Measurements from ENCODE around the gene KMT2C. TPM values are rescaled to one million over a fixed set of nuclear protein-coding genes. Genes with fewer than 3 reads are reported as not detected.

KMT2C gene
- polyA plus RNA-seq, 2 donors = 8.2 to 11.7 TPM

DNA sequence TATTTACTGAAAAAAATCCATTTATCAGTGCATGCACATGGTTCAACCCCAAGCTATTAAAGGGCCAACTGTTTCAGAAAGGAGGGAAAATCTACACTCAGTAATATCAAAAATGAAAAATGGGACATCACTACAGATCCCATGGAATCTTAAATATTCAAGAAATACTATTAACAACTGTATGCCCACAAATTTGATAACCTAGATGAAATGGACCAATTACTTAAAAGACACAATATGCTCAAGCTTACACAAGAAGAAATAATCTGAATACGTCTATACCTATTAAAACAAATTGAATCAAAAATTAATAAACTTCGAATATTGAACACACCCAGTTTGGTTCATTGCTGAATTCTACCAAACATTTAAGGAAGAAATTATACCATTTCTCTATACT lies 87.9 kb downstream of the KMT2C start:
- 97 to 99% methylated on average over 2 of the region's 2 CpGs for WGBS, 2 donors
- H3K4me1 ChIP-seq (ENCODE audit: control insufficient read depth in 2 of 2, insufficient read depth in 2 of 2, low read length in 1 of 2) = no peaks in the 10 kb centered on the region
- H3K36me3 ChIP-seq (ENCODE audit: control insufficient read depth in 2 of 2, insufficient read depth in 2 of 2, low read length in 1 of 2) = no peaks in the 10 kb centered on the region
- no peak overlapping the region for H3K27ac ChIP-seq (ENCODE audit: low read depth in 2 of 2, low read length in 1 of 2)
- no peaks in the 10 kb centered on the region for H3K27me3 ChIP-seq (ENCODE audit: control insufficient read depth in 1 of 2, insufficient read depth in 2 of 2, low read length in 2 of 2)
- no peak overlapping the region for H3K4me3 ChIP-seq (ENCODE audit: low read depth in 1 of 2, low read length in 2 of 2)
- no peaks in the 10 kb centered on the region for H3K9me3 ChIP-seq (ENCODE audit: control insufficient read depth in 2 of 2, insufficient read depth in 1 of 2, low read depth in 1 of 2, low read length in 1 of 2)

GRCh38 chr7:152344253-152344652 lies 91.5 kb downstream of the KMT2C start:
- no peaks in the 10 kb centered on the region for H3K36me3 ChIP-seq (ENCODE audit: control insufficient read depth in 2 of 2, insufficient read depth in 2 of 2, low read length in 1 of 2)
- H3K27ac ChIP-seq (ENCODE audit: low read depth in 2 of 2, low read length in 1 of 2) = no peak overlapping the region
- H3K4me3 ChIP-seq (ENCODE audit: low read depth in 1 of 2, low read length in 2 of 2) = no peak overlapping the region
- 82 to 87% methylated on average over 2 of the region's 2 CpGs for WGBS, 2 donors
- no peaks in the 10 kb centered on the region for H3K4me1 ChIP-seq (ENCODE audit: control insufficient read depth in 2 of 2, insufficient read depth in 2 of 2, low read length in 1 of 2)
- no peaks in the 10 kb centered on the region for H3K27me3 ChIP-seq (ENCODE audit: control insufficient read depth in 1 of 2, insufficient read depth in 2 of 2, low read length in 2 of 2)
- H3K9me3 ChIP-seq (ENCODE audit: control insufficient read depth in 2 of 2, insufficient read depth in 1 of 2, low read depth in 1 of 2, low read length in 1 of 2) = no peaks in the 10 kb centered on the region

DNA sequence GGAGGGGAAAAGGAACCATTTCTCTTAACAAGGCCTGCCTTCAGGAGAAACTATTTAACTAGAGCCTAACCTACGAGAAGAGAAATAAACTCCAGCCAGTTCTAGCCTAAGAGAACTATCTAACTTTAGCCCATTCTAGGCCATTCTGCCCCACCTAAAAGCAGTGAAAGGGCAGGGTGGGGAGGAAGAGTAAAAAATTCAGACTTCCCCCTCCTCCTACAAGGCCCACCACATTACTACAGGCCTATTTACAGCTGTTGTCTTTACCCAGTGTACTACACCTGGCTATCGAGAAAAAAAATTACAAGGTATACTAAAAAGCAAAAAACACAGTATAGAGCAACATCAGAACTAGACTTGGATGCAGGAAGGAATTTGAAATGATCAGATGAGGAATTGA lies 93.0 kb downstream of the KMT2C start:
- no peaks in the 10 kb centered on the region for H3K9me3 ChIP-seq (ENCODE audit: control insufficient read depth in 2 of 2, insufficient read depth in 1 of 2, low read depth in 1 of 2, low read length in 1 of 2)
- no peak overlapping the region for H3K4me3 ChIP-seq (ENCODE audit: low read depth in 1 of 2, low read length in 2 of 2)
- H3K27ac ChIP-seq (ENCODE audit: low read depth in 2 of 2, low read length in 1 of 2) = no peak overlapping the region
- H3K36me3 ChIP-seq (ENCODE audit: control insufficient read depth in 2 of 2, insufficient read depth in 2 of 2, low read length in 1 of 2) = no peaks in the 10 kb centered on the region
- WGBS, 2 donors = 95 to 98% methylated on average over 2 of the region's 2 CpGs
- H3K27me3 ChIP-seq (ENCODE audit: control insufficient read depth in 1 of 2, insufficient read depth in 2 of 2, low read length in 2 of 2) = no peaks in the 10 kb centered on the region
- no peaks in the 10 kb centered on the region for H3K4me1 ChIP-seq (ENCODE audit: control insufficient read depth in 2 of 2, insufficient read depth in 2 of 2, low read length in 1 of 2)

DNA sequence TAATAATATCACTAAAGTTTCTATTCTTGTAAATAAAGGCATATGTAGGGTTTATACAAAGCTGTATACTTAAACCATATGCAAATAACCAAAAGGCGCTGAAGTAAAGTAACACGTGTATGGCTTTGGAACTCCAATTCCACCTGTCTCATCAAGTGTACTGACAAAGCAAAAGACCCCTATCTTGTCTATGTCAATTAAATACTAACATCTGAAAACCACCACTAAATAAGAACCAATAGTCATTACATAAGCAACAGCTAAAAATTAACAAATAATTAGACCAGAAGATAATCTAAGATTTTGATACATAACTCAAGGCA lies 93.9 kb downstream of the KMT2C start:
- no peaks in the 10 kb centered on the region for H3K9me3 ChIP-seq (ENCODE audit: control insufficient read depth in 2 of 2, insufficient read depth in 1 of 2, low read depth in 1 of 2, low read length in 1 of 2)
- no peak overlapping the region for H3K27ac ChIP-seq (ENCODE audit: low read depth in 2 of 2, low read length in 1 of 2)
- no peaks in the 10 kb centered on the region for H3K36me3 ChIP-seq (ENCODE audit: control insufficient read depth in 2 of 2, insufficient read depth in 2 of 2, low read length in 1 of 2)
- H3K4me3 ChIP-seq (ENCODE audit: low read depth in 1 of 2, low read length in 2 of 2) = no peak overlapping the region
- no peaks in the 10 kb centered on the region for H3K4me1 ChIP-seq (ENCODE audit: control insufficient read depth in 2 of 2, insufficient read depth in 2 of 2, low read length in 1 of 2)
- 76 to 93% methylated on average over 2 of the region's 2 CpGs for WGBS, 2 donors
- no peaks in the 10 kb centered on the region for H3K27me3 ChIP-seq (ENCODE audit: control insufficient read depth in 1 of 2, insufficient read depth in 2 of 2, low read length in 2 of 2)

DNA sequence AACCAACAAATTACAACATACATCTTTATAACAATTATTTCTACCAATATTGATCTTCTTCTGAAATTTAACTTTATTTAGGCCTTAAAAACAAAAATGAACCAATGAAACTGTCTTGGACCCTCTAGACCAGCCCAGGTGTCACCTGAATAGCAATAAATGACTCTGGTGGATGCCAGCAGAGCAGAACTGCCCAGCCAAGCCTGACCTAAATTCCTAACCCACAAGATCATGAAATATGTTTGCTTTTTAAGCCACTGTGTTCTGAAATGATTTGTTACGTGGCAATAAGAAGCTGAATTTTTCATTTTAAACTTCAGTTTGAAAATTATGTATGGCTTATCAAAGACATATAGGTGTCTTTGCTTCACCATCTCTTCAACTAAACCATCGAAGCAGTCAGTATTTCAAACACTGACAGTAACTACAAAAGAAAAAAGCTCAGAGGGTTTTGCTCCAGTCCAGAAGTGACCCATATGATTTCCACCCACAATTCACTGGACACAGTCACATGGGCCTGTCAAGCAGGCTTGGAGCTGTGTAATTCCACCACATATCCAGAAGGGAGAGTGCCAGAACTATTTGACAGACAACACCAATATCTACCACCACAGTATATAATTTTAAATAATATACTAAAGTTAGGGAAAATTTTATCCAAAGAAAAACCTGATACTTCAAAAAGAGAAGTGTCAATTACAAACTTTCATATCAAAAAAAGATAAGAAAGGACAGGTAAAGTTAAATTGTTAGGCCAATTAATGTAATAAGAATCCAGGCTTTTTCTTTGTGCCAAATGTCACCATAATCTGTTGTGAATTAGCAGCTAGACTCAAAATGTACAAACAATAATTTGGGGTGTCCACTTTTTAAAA lies 94.5 kb downstream of the KMT2C start:
- no peaks in the 10 kb centered on the region for H3K9me3 ChIP-seq (ENCODE audit: control insufficient read depth in 2 of 2, insufficient read depth in 1 of 2, low read depth in 1 of 2, low read length in 1 of 2)
- H3K36me3 ChIP-seq (ENCODE audit: control insufficient read depth in 2 of 2, insufficient read depth in 2 of 2, low read length in 1 of 2) = no peaks in the 10 kb centered on the region
- H3K27me3 ChIP-seq (ENCODE audit: control insufficient read depth in 1 of 2, insufficient read depth in 2 of 2, low read length in 2 of 2) = no peaks in the 10 kb centered on the region
- WGBS, 2 donors = 69 to 70% methylated on average over 2 of the region's 2 CpGs
- no peak overlapping the region for H3K27ac ChIP-seq (ENCODE audit: low read depth in 2 of 2, low read length in 1 of 2)
- no peak overlapping the region for H3K4me3 ChIP-seq (ENCODE audit: low read depth in 1 of 2, low read length in 2 of 2)
- H3K4me1 ChIP-seq (ENCODE audit: control insufficient read depth in 2 of 2, insufficient read depth in 2 of 2, low read length in 1 of 2) = no peaks in the 10 kb centered on the region

GRCh38 chr7:152340161-152340560 lies 95.6 kb downstream of the KMT2C start:
- H3K27ac ChIP-seq (ENCODE audit: low read depth in 2 of 2, low read length in 1 of 2) = no peak overlapping the region
- H3K4me1 ChIP-seq (ENCODE audit: control insufficient read depth in 2 of 2, insufficient read depth in 2 of 2, low read length in 1 of 2) = no peaks in the 10 kb centered on the region
- no peak overlapping the region for H3K4me3 ChIP-seq (ENCODE audit: low read depth in 1 of 2, low read length in 2 of 2)
- H3K36me3 ChIP-seq (ENCODE audit: control insufficient read depth in 2 of 2, insufficient read depth in 2 of 2, low read length in 1 of 2) = no peaks in the 10 kb centered on the region
- H3K9me3 ChIP-seq (ENCODE audit: control insufficient read depth in 2 of 2, insufficient read depth in 1 of 2, low read depth in 1 of 2, low read length in 1 of 2) = no peaks in the 10 kb centered on the region
- H3K27me3 ChIP-seq (ENCODE audit: control insufficient read depth in 1 of 2, insufficient read depth in 2 of 2, low read length in 2 of 2) = no peaks in the 10 kb centered on the region
- 85 to 92% methylated on average over 1 of the region's 1 CpG for WGBS, 2 donors

DNA sequence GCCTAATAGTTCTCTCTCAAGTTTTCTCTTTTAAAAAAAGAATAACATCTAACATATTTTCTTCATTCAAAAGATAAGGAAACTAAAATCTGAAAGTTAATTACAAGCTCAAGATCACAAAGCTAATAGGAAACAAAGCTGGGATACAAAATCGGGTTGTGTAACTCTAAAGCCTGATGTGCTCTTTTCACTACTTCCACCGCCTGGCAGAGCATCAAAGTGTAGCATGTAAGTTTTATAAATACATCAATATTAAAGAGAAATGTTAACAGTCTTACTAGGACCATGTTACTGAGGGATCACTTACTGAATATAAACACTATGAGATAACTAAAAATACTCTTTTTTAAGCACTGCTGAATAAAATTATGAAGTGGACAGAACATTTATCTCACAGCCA lies 97.2 kb downstream of the KMT2C start:
- Histone ChIP-seq H3K4me3 (ENCODE audit: low read depth in 1 of 2, low read length in 2 of 2) (no peak overlapping the region), H3K27ac (ENCODE audit: low read depth in 2 of 2, low read length in 1 of 2) (no peak overlapping the region), H3K36me3 (ENCODE audit: control insufficient read depth in 2 of 2, insufficient read depth in 2 of 2, low read length in 1 of 2) (no peaks in the 10 kb centered on the region), H3K9me3 (ENCODE audit: control insufficient read depth in 2 of 2, insufficient read depth in 1 of 2, low read depth in 1 of 2, low read length in 1 of 2) (no peaks in the 10 kb centered on the region), H3K4me1 (ENCODE audit: control insufficient read depth in 2 of 2, insufficient read depth in 2 of 2, low read length in 1 of 2) (no peaks in the 10 kb centered on the region), H3K27me3 (ENCODE audit: control insufficient read depth in 1 of 2, insufficient read depth in 2 of 2, low read length in 2 of 2) (no peaks in the 10 kb centered on the region)
- WGBS, 2 donors = 43 to 49% methylated on average over 2 of the region's 2 CpGs

- no peak overlapping the region for H3K4me3 ChIP-seq (ENCODE audit: low read depth in 1 of 2, low read length in 2 of 2)
- H3K4me1 ChIP-seq (ENCODE audit: control insufficient read depth in 2 of 2, insufficient read depth in 2 of 2, low read length in 1 of 2) = no peaks in the 10 kb centered on the region
- no peaks in the 10 kb centered on the region for H3K36me3 ChIP-seq (ENCODE audit: control insufficient read depth in 2 of 2, insufficient read depth in 2 of 2, low read length in 1 of 2)
- H3K27ac ChIP-seq (ENCODE audit: low read depth in 2 of 2, low read length in 1 of 2) = no peak overlapping the region
- WGBS, 2 donors = 39 to 40% methylated on average over 4 of the region's 4 CpGs
- no peaks in the 10 kb centered on the region for H3K27me3 ChIP-seq (ENCODE audit: control insufficient read depth in 1 of 2, insufficient read depth in 2 of 2, low read length in 2 of 2)
- no peaks in the 10 kb centered on the region for H3K9me3 ChIP-seq (ENCODE audit: control insufficient read depth in 2 of 2, insufficient read depth in 1 of 2, low read depth in 1 of 2, low read length in 1 of 2)
Observed at GRCh38 chr7:152336754-152337368, 98.9 kb downstream of the KMT2C start.

DNA sequence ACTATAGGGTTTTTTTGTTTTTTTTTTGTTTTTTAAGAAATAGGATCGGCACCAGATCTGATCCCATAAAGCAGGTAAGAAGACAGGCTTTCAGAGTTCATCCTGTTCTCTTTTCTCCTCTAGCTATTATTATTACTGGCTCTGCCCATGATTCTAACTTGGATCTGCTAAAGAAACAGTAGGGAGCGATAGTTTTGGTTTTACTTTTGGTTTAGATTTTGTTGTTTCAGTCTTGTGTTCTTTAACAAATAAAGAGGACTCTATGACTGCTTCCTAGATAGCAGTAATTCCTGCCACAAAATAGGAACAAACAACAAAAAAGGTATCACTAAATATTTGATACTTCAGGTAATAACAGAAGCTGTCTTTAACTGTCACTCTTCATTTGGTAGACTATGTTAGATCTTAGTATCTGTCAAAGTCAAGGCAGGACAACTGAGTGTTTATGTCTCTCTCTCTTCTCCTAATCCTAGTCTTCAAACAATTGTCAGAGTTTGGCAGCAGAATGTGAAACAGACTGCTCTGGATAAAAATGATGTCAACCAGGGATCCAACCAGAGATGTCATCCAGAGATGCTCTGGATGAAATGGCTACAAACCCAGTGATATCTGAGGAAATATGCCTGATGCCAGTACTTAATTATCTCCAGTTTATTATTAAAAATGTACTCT lies 99.8 kb downstream of the KMT2C start:
- H3K4me1 ChIP-seq (ENCODE audit: control insufficient read depth in 2 of 2, insufficient read depth in 2 of 2, low read length in 1 of 2) = peaks cover 0 to 1% of the 10 kb centered on the region in 2 donors
- peak overlapping the region in 1 of 2 donors; percentile 17 for H3K4me3 ChIP-seq (ENCODE audit: low read depth in 1 of 2, low read length in 2 of 2)
- H3K27me3 ChIP-seq (ENCODE audit: control insufficient read depth in 1 of 2, insufficient read depth in 2 of 2, low read length in 2 of 2) = no peaks in the 10 kb centered on the region
- H3K36me3 ChIP-seq (ENCODE audit: control insufficient read depth in 2 of 2, insufficient read depth in 2 of 2, low read length in 1 of 2) = peaks cover 0 to under 1% of the 10 kb centered on the region in 2 donors
- no peak overlapping the region for H3K27ac ChIP-seq (ENCODE audit: low read depth in 2 of 2, low read length in 1 of 2)
- 29 to 37% methylated on average over 2 of the region's 2 CpGs for WGBS, 2 donors
- H3K9me3 ChIP-seq (ENCODE audit: control insufficient read depth in 2 of 2, insufficient read depth in 1 of 2, low read depth in 1 of 2, low read length in 1 of 2) = no peaks in the 10 kb centered on the region

All from esophagus (tissue), 2 donors.